Type B pancreatic cell (in vitro differentiated cells): ENCODE data around the gene GGT6. TPM values are rescaled to one million over a fixed set of nuclear protein-coding genes. Genes with fewer than 3 reads are reported as not detected.
"Not testable (repeated sequence)": the region's sequence is repeated elsewhere in the genome, so short reads cannot be mapped to it uniquely, and the experiment has no call there.

ENCODE experiments used
- DNase-seq: peaks from one replicate; pipeline ENCODE4 v3.0.0; 2021; ENCODE audit warnings: mixed read lengths; ENCODE audit not compliant: unreplicated experiment; ENCODE audit errors: extremely low spot score
- H3K27ac Mint-ChIP-seq: 2 replicates; pipeline ENCODE4 v1.8.0; 2021; ENCODE audit warnings: mild to moderate bottlenecking, mixed read lengths
- H3K27me3 Mint-ChIP-seq: 2 replicates; pipeline ENCODE4 v1.8.0; 2021; ENCODE audit warnings: mixed read lengths
- H3K36me3 Mint-ChIP-seq: 2 replicates; pipeline ENCODE4 v1.8.0; 2021; ENCODE audit warnings: mixed read lengths
- H3K4me1 Mint-ChIP-seq: one replicate; pipeline ENCODE4 v1.8.0; 2021; ENCODE audit warnings: mixed read lengths; ENCODE audit not compliant: unreplicated experiment
- H3K4me3 Mint-ChIP-seq: 2 replicates; pipeline ENCODE4 v1.8.0; 2021; ENCODE audit warnings: mild to moderate bottlenecking, mixed read lengths
- H3K9me3 Mint-ChIP-seq: 2 replicates; pipeline ENCODE4 v1.8.0; 2021; ENCODE audit warnings: mixed read lengths
- CTCF ChIP-seq: fragments of 200-600 bp; sonication (generic); conservative IDR thresholded peaks from 2 replicates; pipeline ENCODE4 v1.5.0; 2021; ENCODE audit warnings: antibody characterized with exemption, mild to moderate bottlenecking
- total RNA-seq: library from RNA; stranded (reverse); gene quantifications from 2 replicates; pipeline ENCODE4 v1.2.1, GENCODE V29; 2021; ENCODE audit warnings: low replicate concordance

GGT6 gene
- total RNA-seq, 1 donor from 2014 or later: 1.4 TPM

GRCh38 chr17:4590981-4591453, 30.6 kb upstream of the GGT6 start:
- no peak for DNase-seq
- H3K36me3 Mint-ChIP-seq: no peaks in the 10 kb centered on the region
- TF ChIP-seq CTCF: no peak
- peaks cover 6% of the 10 kb centered on the region for H3K27me3 Mint-ChIP-seq
- no peak overlapping the region for H3K27ac Mint-ChIP-seq
- no peaks in the 10 kb centered on the region for H3K9me3 Mint-ChIP-seq
- no peak overlapping the region for H3K4me3 Mint-ChIP-seq
- peaks cover 31% of the 10 kb centered on the region for H3K4me1 Mint-ChIP-seq

- H3K27ac Mint-ChIP-seq: peak overlapping the region; percentile 80
- DNase-seq, H3K4me3 Mint-ChIP-seq, H3K36me3 Mint-ChIP-seq, H3K9me3 Mint-ChIP-seq: not testable (repeated sequence)
- peaks cover 13% of the 10 kb centered on the region for H3K27me3 Mint-ChIP-seq
- H3K4me1 Mint-ChIP-seq: peaks cover 36% of the 10 kb centered on the region
Observed at GRCh38 chr17:4590042-4590441, 29.7 kb upstream of the GGT6 start.

- Mint-ChIP-seq H3K27ac (no peak overlapping the region), H3K4me3 (no peak overlapping the region), H3K9me3 (no peaks in the 10 kb centered on the region), H3K27me3 (peaks cover 14% of the 10 kb centered on the region), H3K4me1 (peaks cover 32% of the 10 kb centered on the region), H3K36me3 (no peaks in the 10 kb centered on the region)
- no peak for DNase-seq
- no peak for TF ChIP-seq CTCF
Observed at GRCh38 chr17:4588898-4589625, 28.7 kb upstream of the GGT6 start.

GRCh38 chr17:4588391-4588790, 28.0 kb upstream of the GGT6 start:
- peak overlapping the region; percentile 54 for H3K4me3 Mint-ChIP-seq
- peak overlapping the region; percentile 55 for H3K27ac Mint-ChIP-seq
- H3K4me1 Mint-ChIP-seq: peaks cover 34% of the 10 kb centered on the region
- H3K36me3 Mint-ChIP-seq: no peaks in the 10 kb centered on the region
- no peaks in the 10 kb centered on the region for H3K9me3 Mint-ChIP-seq
- H3K27me3 Mint-ChIP-seq: peaks cover 20% of the 10 kb centered on the region
- TF ChIP-seq CTCF: no peak
- DNase-seq: no peak

GRCh38 chr17:4587803-4588202, 27.4 kb upstream of the GGT6 start:
- no peaks in the 10 kb centered on the region for H3K9me3 Mint-ChIP-seq
- TF ChIP-seq CTCF: no peak
- H3K36me3 Mint-ChIP-seq: no peaks in the 10 kb centered on the region
- H3K4me3 Mint-ChIP-seq: peak overlapping the region; percentile 54
- H3K4me1 Mint-ChIP-seq: peaks cover 38% of the 10 kb centered on the region
- DNase-seq: no peak
- H3K27ac Mint-ChIP-seq: peak overlapping the region; percentile 55
- peaks cover 23% of the 10 kb centered on the region for H3K27me3 Mint-ChIP-seq

GRCh38 chr17:4587195-4587594, 26.8 kb upstream of the GGT6 start:
- no peak for DNase-seq
- no peak for TF ChIP-seq CTCF
- H3K27ac Mint-ChIP-seq: peak overlapping the region; percentile 55
- H3K4me1 Mint-ChIP-seq: peaks cover 34% of the 10 kb centered on the region
- no peaks in the 10 kb centered on the region for H3K9me3 Mint-ChIP-seq
- H3K4me3 Mint-ChIP-seq: peak overlapping the region; percentile 20
- H3K36me3 Mint-ChIP-seq: no peaks in the 10 kb centered on the region
- peaks cover 23% of the 10 kb centered on the region for H3K27me3 Mint-ChIP-seq
